SH-SY5Y (cell line): ENCODE measurements around the gene MDFIC.

Source experiments
- GATA2 ChIP-seq: IDR thresholded peaks from 2 replicates; pipeline ENCODE4 v1.6.1; 2011; ENCODE audit warnings: mild to moderate bottlenecking, low read depth, low read length
- GATA3 ChIP-seq: IDR thresholded peaks from 2 replicates; pipeline ENCODE4 v1.6.1; 2011; ENCODE audit warnings: low read depth, mild to moderate bottlenecking, low read length, moderate library complexity

Gene MDFIC

GRCh38 chr7:114934086-114934485 is 12.2 kb downstream of the MDFIC start:
- TF ChIP-seq GATA2 (no peak), GATA3 (no peak)

GRCh38 chr7:114934713-114935112 is 12.8 kb downstream of the MDFIC start:
- TF ChIP-seq GATA2 (no peak), GATA3 (no peak)

- no peak for TF ChIP-seq GATA2
- TF ChIP-seq GATA3 = no peak
Observed at GRCh38 chr7:114936471-114936870, 14.6 kb downstream of the MDFIC start.

- TF ChIP-seq GATA3 = no peak
- no peak for TF ChIP-seq GATA2
Observed at GRCh38 chr7:114937446-114937845, 15.6 kb downstream of the MDFIC start.

GRCh38 chr7:114938785-114939184 is 16.9 kb downstream of the MDFIC start:
- no peak for TF ChIP-seq GATA3
- TF ChIP-seq GATA2 = no peak

- no peak for TF ChIP-seq GATA2
- TF ChIP-seq GATA3 = no peak
Observed at GRCh38 chr7:114939484-114940097, 17.7 kb downstream of the MDFIC start.

GRCh38 chr7:114940220-114940619 is 18.3 kb downstream of the MDFIC start:
- TF ChIP-seq GATA2 = no peak
- TF ChIP-seq GATA3 = no peak

GRCh38 chr7:114941692-114942091 is 19.8 kb downstream of the MDFIC start:
- TF ChIP-seq GATA2 (no peak), GATA3 (no peak)

- TF ChIP-seq GATA2 (no peak), GATA3 (no peak)
Observed at GRCh38 chr7:114942446-114943175, 20.7 kb downstream of the MDFIC start.

- TF ChIP-seq GATA2 = no peak
- no peak for TF ChIP-seq GATA3
Observed at GRCh38 chr7:114943530-114943929, 21.6 kb downstream of the MDFIC start.

GRCh38 chr7:114943953-114944744 is 22.3 kb downstream of the MDFIC start:
- TF ChIP-seq GATA2 = no peak
- no peak for TF ChIP-seq GATA3

- TF ChIP-seq GATA2 (no peak), GATA3 (no peak)
Observed at GRCh38 chr7:114944745-114945625, 23.1 kb downstream of the MDFIC start.

- no peak for TF ChIP-seq GATA3
- TF ChIP-seq GATA2 = no peak
Observed at GRCh38 chr7:114949231-114949630, 27.3 kb downstream of the MDFIC start.

- no peak for TF ChIP-seq GATA2
- no peak for TF ChIP-seq GATA3
Observed at GRCh38 chr7:114952296-114952695, 30.4 kb downstream of the MDFIC start.
